Erythroblast (primary cell): ENCODE results near the gene EDRF1.
A peak's percentile ranks its signal among the peaks of the same experiment; 100 is the strongest.

Source experiments
- DNase-seq, 2 experiments: peaks; one replicate each; lab custom pipeline; 2025; lab: John Stamatoyannopoulos, UW
- GATA1 ChIP-seq: IDR thresholded peaks from 2 replicates; pipeline ENCODE4 v1.6.1; 2011; ENCODE audit warnings: low read depth, mild to moderate bottlenecking, control low read depth, low read length, moderate library complexity
- POLR2A ChIP-seq: IDR thresholded peaks from 2 replicates; pipeline ENCODE4 v1.6.1; 2011; ENCODE audit warnings: mild to moderate bottlenecking, low read length

EDRF1 gene

DNA sequence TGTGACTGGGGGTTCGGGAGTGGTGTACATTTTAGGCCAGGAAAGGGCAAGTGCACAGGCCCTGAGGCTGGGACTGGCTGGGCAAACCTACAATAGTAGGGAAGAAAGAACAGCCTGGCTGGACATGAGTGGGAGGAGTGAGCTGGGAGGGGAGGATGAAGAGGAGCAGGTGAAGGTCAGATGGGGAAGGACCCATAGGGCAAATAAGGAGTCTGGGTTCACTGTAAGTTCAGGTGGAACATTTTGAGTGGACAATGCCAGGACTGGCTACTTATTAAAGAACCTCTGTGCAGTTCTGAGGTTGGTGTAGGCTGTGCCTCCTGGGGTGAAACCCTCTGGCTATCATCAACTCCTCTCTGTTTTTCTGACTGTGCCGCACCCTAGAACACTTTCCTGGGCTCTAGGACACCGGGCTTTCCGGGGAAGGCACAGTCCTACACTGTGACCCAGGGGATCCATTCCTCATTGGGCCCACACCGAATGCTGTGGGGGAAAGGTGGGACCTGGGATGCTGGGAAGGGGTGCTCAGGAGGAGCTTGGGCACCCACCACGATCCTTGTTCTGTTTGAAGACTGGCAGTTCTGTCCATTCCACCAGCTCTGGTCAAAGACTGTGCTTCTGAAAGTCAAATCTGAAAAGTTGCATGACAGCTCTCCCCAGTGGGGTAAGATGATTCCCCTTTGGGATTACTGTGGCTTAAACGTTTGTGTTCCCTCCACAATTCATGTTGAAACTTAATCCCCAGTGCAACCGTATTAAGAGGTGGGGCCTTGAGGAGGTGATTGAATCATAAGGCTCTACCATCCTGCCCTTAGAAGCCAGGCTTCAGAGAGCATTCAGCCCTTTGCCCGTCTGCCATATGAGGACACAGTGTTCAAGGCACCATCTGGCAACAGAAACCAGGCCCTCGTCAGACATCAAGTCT lies 60.2 kb downstream of the EDRF1 start:
- DNase-seq: no peak
- no peak for TF ChIP-seq POLR2A
- TF ChIP-seq GATA1: no peak

DNA sequence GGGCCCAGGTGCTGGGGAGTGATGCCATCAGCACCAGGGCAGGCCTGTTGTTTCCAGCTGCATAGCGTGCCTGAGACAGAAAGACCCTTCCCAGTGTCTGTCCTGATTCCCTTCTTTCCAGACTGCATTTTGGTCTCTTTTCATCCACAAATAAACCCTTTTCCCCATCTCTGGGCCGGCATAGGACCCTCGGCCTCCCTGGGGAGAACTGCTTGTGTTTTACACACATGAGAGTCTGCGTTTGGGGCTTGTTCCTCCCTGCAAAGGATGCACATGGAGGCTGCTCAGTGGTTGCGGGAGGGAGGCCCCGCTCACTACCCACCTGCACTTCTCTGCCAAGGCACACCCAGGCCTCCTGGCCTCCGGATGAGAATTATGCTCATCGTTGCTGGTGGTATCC lies 61.9 kb downstream of the EDRF1 start:
- no peak for TF ChIP-seq GATA1
- TF ChIP-seq POLR2A: no peak
- no peak for DNase-seq

DNA sequence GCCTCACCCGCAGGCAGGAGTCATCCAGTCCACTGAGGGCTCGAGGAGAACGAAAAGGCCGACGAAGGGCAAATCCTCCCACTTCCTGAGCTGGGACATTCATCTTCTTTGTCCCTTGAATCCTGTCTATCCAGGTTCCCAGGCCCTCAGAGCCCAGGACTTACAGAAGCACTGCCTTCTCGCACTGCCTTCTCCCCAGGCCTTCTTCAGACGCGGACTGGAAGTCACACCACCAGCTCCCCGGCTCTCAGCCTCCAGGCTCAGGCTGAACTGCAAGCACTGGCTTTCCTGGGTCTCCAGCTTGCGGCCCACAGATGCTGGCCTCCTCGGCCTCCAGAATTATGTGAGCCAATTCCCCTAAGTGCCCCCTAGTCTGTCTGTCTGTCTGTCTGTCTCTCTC lies 62.5 kb downstream of the EDRF1 start:
- no peak for DNase-seq

DNA sequence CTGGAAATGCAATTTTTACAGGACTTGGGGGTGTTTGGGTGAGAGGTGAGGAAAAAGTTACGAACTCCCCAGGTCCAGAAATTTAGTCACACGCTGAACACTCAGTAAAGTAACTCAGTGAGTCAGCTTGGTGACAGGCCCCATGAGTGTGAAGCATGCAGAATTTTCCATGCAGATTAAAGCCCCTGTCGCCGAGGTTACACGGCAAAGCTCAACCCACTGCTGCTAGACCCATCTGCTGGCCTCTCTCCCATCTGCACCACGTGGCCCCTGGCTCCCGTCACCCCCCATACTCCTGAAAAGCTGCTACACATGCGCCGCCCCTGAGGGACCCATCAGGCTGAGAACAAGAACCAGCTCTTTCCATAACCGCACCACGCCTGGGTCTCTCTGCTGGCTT lies 63.1 kb downstream of the EDRF1 start:
- TF ChIP-seq POLR2A: no peak
- TF ChIP-seq GATA1: no peak

More for the DNA sequence above, 62.5 kb downstream of the EDRF1 start:
- TF ChIP-seq GATA1: no peak
- TF ChIP-seq POLR2A: no peak

DNA sequence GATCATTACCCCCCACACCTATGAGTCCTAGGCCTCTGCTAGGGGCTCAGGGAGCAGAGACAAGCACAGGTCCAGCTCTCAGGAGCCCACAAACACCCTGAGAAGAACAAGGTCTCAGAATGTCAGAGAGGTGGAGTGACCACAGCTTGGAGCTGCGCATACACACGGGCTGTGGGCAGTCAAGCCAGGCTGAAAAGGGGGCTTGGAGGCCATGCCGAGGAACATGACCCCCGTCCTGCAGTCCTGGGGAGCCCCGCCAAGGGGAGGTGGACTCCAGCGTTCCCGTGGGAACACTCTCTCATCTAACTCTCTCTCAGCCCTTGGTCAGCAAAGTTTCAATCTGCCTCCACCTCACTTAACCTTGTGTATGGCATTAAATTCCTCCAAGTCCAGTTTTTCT lies 63.9 kb downstream of the EDRF1 start:
- TF ChIP-seq POLR2A (no peak), GATA1 (no peak)
- DNase-seq: no peak

More for the DNA sequence above, 63.1 kb downstream of the EDRF1 start:
- no peak for DNase-seq

DNA sequence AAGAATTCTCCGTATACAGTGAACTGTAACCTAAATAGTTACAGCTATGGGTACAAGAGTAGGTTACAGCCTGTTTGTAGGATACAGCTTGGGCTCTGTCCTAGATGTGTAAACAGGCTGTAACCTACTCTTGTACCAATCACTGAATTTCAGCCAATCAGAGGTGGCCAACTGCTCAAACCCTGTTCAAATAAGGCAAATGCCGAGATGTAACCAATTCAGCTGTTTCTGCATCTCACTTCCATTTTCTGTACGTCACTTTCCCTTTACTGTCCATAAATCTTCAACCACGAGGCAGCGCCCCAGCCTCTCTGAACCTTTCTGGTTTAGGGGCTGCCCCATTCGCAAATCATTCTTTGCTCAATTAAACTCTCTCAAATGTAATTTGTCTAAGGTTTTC lies 64.4 kb downstream of the EDRF1 start:
- TF ChIP-seq POLR2A (no peak), GATA1 (no peak)
- no peak for DNase-seq

DNA sequence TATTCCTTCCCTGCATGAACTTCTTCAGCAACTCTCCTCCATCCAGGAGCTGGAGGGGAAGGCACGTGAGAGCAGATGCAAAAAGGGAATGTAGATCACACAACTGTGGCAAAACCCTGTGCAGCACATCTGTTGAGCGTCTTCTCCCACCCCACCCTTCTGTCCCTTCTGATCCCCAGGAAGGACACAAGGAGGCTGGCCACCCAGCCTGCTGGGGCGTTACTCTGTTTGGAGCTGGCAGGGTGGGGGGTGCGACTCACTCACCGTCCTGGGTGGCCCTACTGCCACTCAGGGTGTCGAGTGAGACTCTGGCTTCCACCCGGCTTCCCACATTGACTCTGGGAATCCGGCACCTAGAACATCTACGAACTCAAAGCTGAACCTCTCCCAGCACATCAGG lies 66.3 kb downstream of the EDRF1 start:
- TF ChIP-seq POLR2A: no peak
- TF ChIP-seq GATA1: no peak
- DNase-seq: no peak

DNA sequence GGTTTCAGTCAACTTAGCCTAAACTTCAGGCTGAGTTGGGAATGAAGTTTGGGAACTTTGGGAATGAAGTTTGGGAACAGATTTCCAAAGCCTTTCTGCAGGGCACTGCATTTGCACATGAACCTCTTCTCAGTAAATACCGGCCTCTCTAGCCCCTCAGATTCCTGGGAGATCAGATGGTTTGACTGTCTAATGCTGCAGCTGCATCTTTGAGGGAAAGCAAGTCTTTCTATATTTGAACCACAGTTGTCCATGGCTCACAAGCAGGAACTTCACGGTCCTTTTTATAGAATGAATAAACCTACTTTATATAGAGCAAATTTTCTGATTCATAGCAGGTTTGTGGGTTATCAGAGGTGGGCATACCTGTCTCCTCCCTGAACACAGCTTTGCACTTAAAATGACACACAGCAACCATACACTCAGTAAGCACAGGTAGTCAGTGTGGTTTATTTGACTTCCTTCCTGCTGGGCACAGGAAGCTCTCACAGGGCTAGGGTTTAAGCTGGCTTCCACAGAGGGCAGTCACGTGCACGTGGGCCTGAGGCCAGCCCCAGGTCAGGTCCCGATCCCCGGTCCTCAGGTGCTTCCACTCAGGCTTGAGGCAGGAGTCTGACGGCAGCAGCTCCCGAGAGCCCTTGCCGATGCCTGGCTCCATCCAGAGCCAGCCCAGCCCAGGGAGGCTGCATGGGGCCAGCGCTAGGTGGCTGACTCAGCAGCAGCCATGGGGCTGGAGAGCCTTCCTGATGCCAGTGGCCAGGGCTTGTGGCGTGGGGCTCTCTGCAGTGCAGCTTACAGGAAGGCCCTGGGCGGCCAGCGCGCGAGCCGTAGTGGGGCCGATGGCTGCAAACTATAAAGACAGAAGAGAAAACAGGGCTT lies 68.9 kb downstream of the EDRF1 start:
- no peak for TF ChIP-seq GATA1
- no peak for TF ChIP-seq POLR2A
- DNase-seq: no peak

DNA sequence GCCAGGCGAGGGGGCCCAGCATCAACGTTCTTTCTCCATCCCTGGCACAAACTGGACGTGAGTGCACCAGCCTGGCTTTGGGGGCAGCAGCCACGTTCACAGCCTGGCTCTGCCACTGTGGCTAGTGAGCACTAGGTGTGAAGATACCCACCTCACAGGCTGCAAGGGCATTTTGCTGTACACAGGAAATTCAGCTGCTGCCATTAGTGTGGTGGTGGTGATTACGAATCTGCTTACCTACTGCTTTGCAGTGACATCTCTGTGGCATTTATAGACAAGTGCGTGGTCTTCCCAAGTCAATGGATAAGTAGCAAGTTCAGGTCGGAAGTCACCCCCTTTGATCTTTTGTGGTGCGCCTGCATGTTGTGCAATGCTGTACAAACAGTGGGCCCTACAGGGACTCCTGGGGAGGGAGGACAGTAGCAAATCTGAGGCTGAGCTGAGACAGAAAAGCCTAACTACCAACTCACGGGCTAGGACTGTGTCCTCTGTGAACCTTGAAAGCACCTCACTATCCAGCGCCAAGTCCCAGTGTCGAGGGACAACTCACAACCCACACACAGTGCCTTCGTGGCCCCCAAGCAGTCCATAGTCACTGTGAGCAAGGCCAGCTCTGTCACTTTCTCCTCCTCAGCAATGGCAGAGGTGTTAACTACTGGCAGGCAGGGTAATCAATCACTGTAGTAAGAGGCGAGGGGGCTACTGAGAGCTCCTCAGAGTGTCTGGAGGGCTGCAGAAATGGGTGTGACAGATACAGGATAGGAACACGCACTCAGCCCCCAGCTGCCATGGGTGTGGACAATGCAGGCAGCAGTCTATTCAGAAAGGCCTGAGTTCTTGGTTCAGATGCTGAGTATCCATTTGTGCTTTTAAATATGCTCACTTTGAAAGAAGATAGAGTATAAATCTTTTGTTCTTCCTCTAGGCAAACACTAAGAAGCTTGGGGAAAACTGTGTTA lies 73.1 kb downstream of the EDRF1 start:
- TF ChIP-seq GATA1 (no peak), POLR2A (peak; percentile 19)
- no peak for DNase-seq

DNA sequence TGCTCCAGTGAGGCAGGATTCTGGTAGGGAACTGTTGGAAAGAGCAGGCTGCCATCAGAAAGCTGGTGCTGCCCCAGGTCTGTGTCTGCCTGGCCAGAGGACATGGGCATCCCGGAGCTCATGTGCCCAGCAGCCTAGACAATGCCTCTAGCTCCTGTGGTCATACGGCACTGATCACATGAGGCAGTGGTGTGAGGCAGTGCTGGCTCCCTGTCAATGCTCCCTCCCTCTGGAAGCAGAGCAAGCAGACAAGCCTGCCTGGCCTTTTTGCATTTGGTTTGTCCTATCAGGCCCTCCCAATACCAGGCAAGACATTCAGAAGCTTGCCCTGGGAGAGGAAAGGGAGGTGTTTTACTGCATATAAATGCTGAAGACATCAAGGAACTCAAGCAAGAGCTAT lies 75.6 kb downstream of the EDRF1 start:
- TF ChIP-seq GATA1: no peak
- no peak for TF ChIP-seq POLR2A
- DNase-seq: no peak

DNA sequence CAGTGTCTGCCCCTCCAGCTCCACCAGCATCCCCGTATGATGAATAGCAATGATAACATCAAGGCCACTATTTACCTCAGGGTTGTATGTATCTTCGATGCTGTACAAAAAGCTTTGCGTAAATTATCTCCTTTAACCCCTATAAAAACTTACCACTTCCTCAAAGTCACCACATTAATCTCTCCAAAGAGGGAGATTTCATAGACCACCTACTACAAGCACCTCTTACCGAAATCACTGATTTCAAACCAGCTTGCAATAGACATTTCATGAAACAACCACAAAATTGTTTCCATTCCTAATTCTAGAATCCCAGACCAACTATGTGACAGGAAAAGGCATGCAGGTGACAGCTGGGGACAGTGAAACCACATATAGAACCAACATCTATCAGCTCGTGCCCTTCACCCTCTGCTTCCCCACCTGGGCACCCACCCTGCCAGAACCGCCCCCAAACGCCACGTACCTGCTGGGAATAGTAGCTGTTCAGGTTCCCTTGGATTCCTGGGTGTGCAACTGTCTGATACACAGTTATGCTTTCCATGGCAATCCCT lies 76.2 kb downstream of the EDRF1 start:
- TF ChIP-seq GATA1 (no peak), POLR2A (no peak)
- no peak for DNase-seq

DNA sequence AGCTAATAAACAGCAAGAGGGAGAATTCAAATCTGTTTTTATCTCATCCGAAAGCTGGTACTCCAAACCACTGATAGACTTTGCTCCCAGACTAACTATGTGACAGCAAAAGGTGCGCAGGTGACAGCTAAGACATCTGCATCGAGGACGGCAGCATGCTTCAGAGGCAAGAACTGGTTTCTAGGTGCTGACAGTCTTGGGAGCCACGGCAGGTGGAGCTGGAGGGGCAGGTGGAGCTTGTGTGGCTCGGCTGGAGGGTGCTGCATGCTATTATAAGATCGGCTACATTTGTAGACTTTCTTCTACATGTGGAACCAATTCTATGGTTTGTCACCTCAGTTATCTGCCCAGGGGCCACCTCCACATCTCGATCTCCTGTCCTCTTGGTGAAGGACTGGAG lies 77.9 kb downstream of the EDRF1 start:
- DNase-seq: no peak
- TF ChIP-seq GATA1: no peak
- TF ChIP-seq POLR2A: no peak

DNA sequence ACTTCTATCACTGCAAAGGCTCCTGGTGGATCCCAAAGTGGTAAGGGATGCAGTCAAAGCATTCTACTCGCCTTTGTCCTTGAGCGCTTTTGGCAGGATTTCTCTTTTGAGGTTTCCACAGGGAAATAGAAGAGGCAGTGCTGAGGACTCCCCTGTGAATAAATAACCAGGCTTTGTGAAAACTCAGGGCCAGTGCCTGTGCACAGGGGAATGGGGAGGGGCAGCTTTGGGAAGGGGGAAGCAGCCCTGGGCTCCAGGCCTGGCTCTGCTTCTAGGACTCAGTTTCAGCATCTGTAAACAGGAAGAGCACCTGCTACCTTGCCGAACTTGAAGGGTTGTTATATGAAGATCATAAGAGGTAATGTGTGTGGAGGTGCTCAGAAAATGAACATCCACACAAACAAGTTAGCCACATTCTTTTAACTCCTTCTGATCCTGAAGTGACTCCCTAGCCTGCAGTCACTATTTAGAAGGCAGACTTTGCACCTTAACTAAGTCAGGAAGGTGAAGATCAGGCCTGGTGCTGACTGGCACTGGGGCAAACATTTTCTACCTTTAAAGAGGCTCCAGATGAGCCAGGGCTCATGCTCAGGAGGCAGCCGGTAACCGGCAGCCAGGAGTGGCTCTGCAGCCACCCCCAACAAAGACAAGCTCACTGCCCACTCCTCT lies 78.6 kb downstream of the EDRF1 start:
- TF ChIP-seq GATA1 (no peak), POLR2A (no peak)
- DNase-seq: no peak
